K562 (cell line): ENCODE data around the gene HDAC9. TPM values are rescaled to one million over a fixed set of nuclear protein-coding genes. Genes with fewer than 3 reads are reported as not detected.

Experiments used
- ATAC-seq: fragments of 200-7000 bp; cut with Tn5 transposase; 3 replicates; pipeline ENCODE4 v1.9.1; 2020; ENCODE audit warnings: moderate library complexity
- BruUV-seq: library from RNA; stranded (reverse); fragments of 400-500 nt; replicated peaks from 2 replicates; lab custom pipeline; 2021; lab: Mats Ljungman, UMichigan
- CTCF ChIA-PET: fragments of 300-600 bp; formaldehyde crosslinking; extraction: SDS; loops from one replicate; lab custom pipeline; 2021; ENCODE audit warnings: low intra/inter-chr PET ratio; lab: Yijun Ruan, JAX
- POLR2A ChIA-PET: fragments of 300-600, 350-650 bp; sonication (Branson Sonifier 250); formaldehyde crosslinking; extraction: SDS; loops from one replicate; lab custom pipeline; 2021; ENCODE audit warnings: antibody characterized with exemption, inconsistent platforms; lab: Yijun Ruan, JAX
- DNase-seq, 4 experiments: peaks; one replicate each; pipeline versions ENCODE4 v3.0.0 to v3.0.0-alpha.2; 2011 to 2018; ENCODE audit warnings: low spot score in 3 of 4, mixed read lengths in 3 of 4; ENCODE audit errors: extremely low read depth in 1 of 4
- FAIRE-seq: peaks from 2 replicates; lab custom pipeline; 2011; peaks lifted over from hg19 to GRCh38; lab: Jason Lieb, UNC
- H2AFZ ChIP-seq: 2 replicates; pipeline ENCODE4 v1.6.0; 2011; ENCODE audit warnings: low read depth, low read length, control low read depth, inconsistent platforms
- H3K27ac ChIP-seq: fragments of 200-600 bp; 3 replicates; pipeline ENCODE4 v1.8.0; 2011; ENCODE audit warnings: low read depth, mild to moderate bottlenecking, control low read depth, inconsistent platforms, low read length, moderate library complexity, mixed read lengths; ENCODE audit errors: extremely low read depth
- H3K27me3 ChIP-seq, 2 experiments: fragments of 300-600 bp in 1 of 2; 2 replicates in 1 of 2; 3 replicates in 1 of 2; pipeline versions ENCODE4 v1.6.0 to v1.8.0; 2011; ENCODE audit warnings: inconsistent platforms in 2 of 2, low read length in 2 of 2, mild to moderate bottlenecking in 1 of 2, mixed read lengths in 1 of 2, moderate library complexity in 1 of 2; ENCODE audit not compliant: control insufficient read depth in 2 of 2, insufficient read depth in 2 of 2
- H3K36me3 ChIP-seq: fragments of 300-600 bp; 3 replicates; pipeline ENCODE4 v1.8.0; 2011; ENCODE audit warnings: mild to moderate bottlenecking, low read length, inconsistent platforms; ENCODE audit not compliant: control insufficient read depth, insufficient read depth
- H3K4me1 ChIP-seq, 2 experiments: fragments of 200-600 bp in 1 of 2; replicated peaks in 1 of 2; 2 replicates in 1 of 2; 3 replicates in 1 of 2; pipeline versions ENCODE4 v1.5.1 to v1.8.0; 2011; ENCODE audit warnings: inconsistent platforms in 2 of 2, low read length in 2 of 2, mild to moderate bottlenecking in 1 of 2, mixed read lengths in 1 of 2, moderate library complexity in 1 of 2; ENCODE audit not compliant: control insufficient read depth in 2 of 2, insufficient read depth in 2 of 2
- H3K4me2 ChIP-seq: 2 replicates; pipeline ENCODE4 v1.6.1; 2011; ENCODE audit warnings: low read length, control low read depth, inconsistent platforms, mixed read lengths; ENCODE audit not compliant: insufficient read depth
- H3K4me3 ChIP-seq: fragments of 200-600 bp; sonication (generic), shearing (Covaris generic); 2 replicates; pipeline ENCODE4 v1.5.1; 2016; ENCODE audit warnings: control low read depth, inconsistent platforms
- H3K79me2 ChIP-seq: fragments of 200-600 bp; 3 replicates; pipeline ENCODE4 v1.8.0; 2011; ENCODE audit warnings: low read length, inconsistent platforms; ENCODE audit not compliant: control insufficient read depth, insufficient read depth
- H3K9ac ChIP-seq, 2 experiments: 2 replicates each; pipeline versions ENCODE4 v1.6.0 to v1.6.1; 2011; ENCODE audit warnings: low read depth in 2 of 2, low read length in 2 of 2, control low read depth in 1 of 2, inconsistent platforms in 1 of 2, mild to moderate bottlenecking in 1 of 2, mixed read lengths in 1 of 2; ENCODE audit not compliant: insufficient read depth in 1 of 2
- H3K9me1 ChIP-seq: one replicate; pipeline ENCODE4 v1.6.0; 2011; ENCODE audit warnings: inconsistent platforms, mild to moderate bottlenecking, low read length, moderate library complexity; ENCODE audit not compliant: control insufficient read depth, insufficient read depth
- H3K9me3 ChIP-seq: replicated peaks from 2 replicates; pipeline ENCODE4 v1.5.1; 2011; ENCODE audit warnings: low read depth, low read length, inconsistent platforms; ENCODE audit not compliant: control insufficient read depth, insufficient read depth
- H4K20me1 ChIP-seq: replicated peaks from 2 replicates; pipeline ENCODE4 v1.6.1; 2011; ENCODE audit warnings: low read length, inconsistent platforms, mixed read lengths; ENCODE audit not compliant: control insufficient read depth, insufficient read depth
- BCOR ChIP-seq: fragments of 450-650 bp; IDR thresholded peaks from 2 replicates; pipeline ENCODE4 v1.6.1; 2016
- BRD9 ChIP-seq: fragments of 450-650 bp; IDR thresholded peaks from 2 replicates; pipeline ENCODE4 v1.6.1; 2018; ENCODE audit warnings: low read depth; ENCODE audit not compliant: partially characterized antibody
- ILF3 ChIP-seq: fragments of 450-650 bp; IDR thresholded peaks from 2 replicates; pipeline ENCODE4 v1.6.1; 2018; ENCODE audit warnings: antibody characterized with exemption, mild to moderate bottlenecking, moderate library complexity, borderline replicate concordance
- KDM4B ChIP-seq, 2 experiments: fragments of 450-650 bp in 1 of 2; sonication (generic) in 1 of 2; IDR thresholded peaks; 2 replicates each; pipeline ENCODE4 v1.6.1; 2016 to 2017; ENCODE audit warnings: borderline replicate concordance in 2 of 2, antibody characterized with exemption in 1 of 2, low read depth in 1 of 2, mild to moderate bottlenecking in 1 of 2
- PHTF2 ChIP-seq: fragments of 250-450 bp; sonication (Bioruptor Pico); IDR thresholded peaks from 2 replicates; pipeline ENCODE4 v1.5.0; 2021; ENCODE audit warnings: mild to moderate bottlenecking
- POLR2H ChIP-seq: IDR thresholded peaks from 2 replicates; pipeline ENCODE4 v1.6.1; 2016; ENCODE audit warnings: missing genetic modification characterization, low read depth, mild to moderate bottlenecking, control low read depth, missing compliant biosample characterization, moderate library complexity
- PURB ChIP-seq: sonication (generic); formaldehyde crosslinking; IDR thresholded peaks from 2 replicates; pipeline ENCODE4 v1.9.0; 2021; ENCODE audit warnings: low read depth, mild to moderate bottlenecking, missing genetic modification reagents
- ZNF696 ChIP-seq: fragments of 250-450 bp; sonication (Bioruptor Pico); conservative IDR thresholded peaks from 2 replicates; pipeline ENCODE4 v1.4.0; 2020; ENCODE audit warnings: mild to moderate bottlenecking, moderate library complexity
- WGBS: fragments of 100-300 bp; shearing (Covaris generic); methylation state at CpG from one replicate; pipeline ENCODE4 v1.1.6; 2016; ENCODE audit warnings: low coverage, mixed read lengths; ENCODE audit not compliant: insufficient coverage; ENCODE audit errors: missing lambda C conversion rate; 5-methylcytosine and 5-hydroxymethylcytosine counted together
- in situ Hi-C: fragments of 300-500 bp; cut with MboI; formaldehyde crosslinking; loops from 4 replicates; pipeline ENCODE4 v1.15.0; 2018; ENCODE audit warnings: inconsistent platforms, mixed read lengths
- intact Hi-C: fragments of 100-400 bp; cut with micrococcal nuclease; formaldehyde crosslinking; loops from 2 replicates; pipeline ENCODE4 v1.14.2; 2022
- polyA plus RNA-seq, 8 experiments: library from polyadenylated mRNA; depleted of rRNA in 4 of 8; stranded (reverse) in 5 of 8; unstranded in 3 of 8; fragments of >200 nt; fragmentation: Nextera tagmentation in 2 of 8; fragmentation: Illumina TruSeq in 1 of 8; extraction: Ambion mirVana in 2 of 8; extraction: Trizol in 1 of 8; gene quantifications; 2 replicates each; pipeline versions ENCODE4 v1.2.1 to v1.2.3, GENCODE V29; 2011 to 2014; ENCODE audit warnings: inconsistent platforms in 1 of 8, missing spikeins in 1 of 8
- total RNA-seq, 7 experiments: library from RNA; depleted of rRNA in 6 of 7; stranded (reverse); fragments of >200 nt in 6 of 7; fragmentation: Illumina TruSeq in 2 of 7; extraction: Trizol in 2 of 7; gene quantifications; 2 replicates each; pipeline versions ENCODE4 v1.2.1 to v1.2.3, GENCODE V29; 2011 to 2021; ENCODE audit warnings: low replicate concordance in 1 of 7
- TF ChIP-seq, protein P1 (sequence below): IDR thresholded peaks from 2 replicates; pipeline ENCODE4 v1.6.1; 2011; ENCODE audit warnings: borderline replicate concordance, low read depth, mild to moderate bottlenecking, moderate library complexity, low read length; ENCODE audit not compliant: insufficient read depth, poor library complexity, severe bottlenecking
- TF ChIP-seq, protein P2 (sequence below): fragments of 450-650 bp; IDR thresholded peaks from 2 replicates; pipeline ENCODE4 v1.6.1; 2016; ENCODE audit warnings: mild to moderate bottlenecking, moderate library complexity

The HDAC9 gene
- total and polyA plus RNA-seq, 9 of the 15 experiments (the other 6 are each of a cell fraction or from before 2014, with no cell fraction given): 0.08 to 0.91 (median 0.33) TPM

DNA sequence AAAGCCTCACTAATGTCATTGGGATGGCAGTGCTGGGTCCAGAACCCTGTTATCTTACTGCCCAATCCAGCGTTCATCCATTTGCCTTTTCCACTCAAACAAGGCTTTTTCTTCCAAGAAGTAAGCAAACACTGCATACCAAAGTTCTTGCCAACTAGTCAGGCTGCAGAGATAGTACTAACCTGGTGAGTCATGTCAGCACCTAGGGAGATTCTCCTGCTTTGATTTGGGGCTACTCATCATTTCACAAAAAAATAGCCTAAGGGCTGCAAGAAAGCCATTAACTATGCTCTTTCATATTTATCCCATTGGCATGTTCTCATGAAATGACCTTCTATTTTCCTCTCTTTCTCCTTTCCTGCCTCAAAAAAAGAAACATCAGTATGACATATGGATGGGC is 479.3 kb downstream of the HDAC9 start:
- Histone ChIP-seq H3K4me1 (no peaks in the 10 kb centered on the region), H3K27me3 (no peaks in the 10 kb centered on the region), H3K4me2 (no peak overlapping the region), H3K9me3 (peaks cover 3% of the 10 kb centered on the region; the same call in 1 of the 2 replicates), H4K20me1 (no peaks in the 10 kb centered on the region), H3K79me2 (no peaks in the 10 kb centered on the region), H2AFZ (no peak overlapping the region), H3K27ac (no peak overlapping the region), H3K36me3 (no peaks in the 10 kb centered on the region), H3K4me3 (no peak overlapping the region), H3K9ac (no peak overlapping the region), H3K9me1 (no peaks in the 10 kb centered on the region)
- no TSS peak for BruUV-seq
- DNase-seq (no peak), ATAC-seq (no peak), FAIRE-seq (no peak)
- POLR2A ChIA-PET: no interaction called here
- intact Hi-C loops: no loop called here
- 0% methylated on average over 1 of the region's 1 CpG for WGBS
- CTCF ChIA-PET: no interaction called here
- in situ Hi-C loops: no loop called here
- no peak for TF ChIP-seq ILF3
- TF ChIP-seq BCOR: no peak
- TF ChIP-seq BRD9: no peak
- TF ChIP-seq, protein P1, sequence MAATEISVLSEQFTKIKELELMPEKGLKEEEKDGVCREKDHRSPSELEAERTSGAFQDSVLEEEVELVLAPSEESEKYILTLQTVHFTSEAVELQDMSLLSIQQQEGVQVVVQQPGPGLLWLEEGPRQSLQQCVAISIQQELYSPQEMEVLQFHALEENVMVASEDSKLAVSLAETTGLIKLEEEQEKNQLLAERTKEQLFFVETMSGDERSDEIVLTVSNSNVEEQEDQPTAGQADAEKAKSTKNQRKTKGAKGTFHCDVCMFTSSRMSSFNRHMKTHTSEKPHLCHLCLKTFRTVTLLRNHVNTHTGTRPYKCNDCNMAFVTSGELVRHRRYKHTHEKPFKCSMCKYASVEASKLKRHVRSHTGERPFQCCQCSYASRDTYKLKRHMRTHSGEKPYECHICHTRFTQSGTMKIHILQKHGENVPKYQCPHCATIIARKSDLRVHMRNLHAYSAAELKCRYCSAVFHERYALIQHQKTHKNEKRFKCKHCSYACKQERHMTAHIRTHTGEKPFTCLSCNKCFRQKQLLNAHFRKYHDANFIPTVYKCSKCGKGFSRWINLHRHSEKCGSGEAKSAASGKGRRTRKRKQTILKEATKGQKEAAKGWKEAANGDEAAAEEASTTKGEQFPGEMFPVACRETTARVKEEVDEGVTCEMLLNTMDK: no peak
- no peak for TF ChIP-seq PHTF2 (CRISPR knock-in tag)
- TF ChIP-seq PURB (CRISPR knock-in tag): no peak
- TF ChIP-seq KDM4B (IDR thresholded peaks at IDR 0.05; ENCODE audit: borderline replicate concordance in 2 of 2, low read depth in 1 of 2): no peak
- no peak for TF ChIP-seq ZNF696
- TF ChIP-seq, protein P2, sequence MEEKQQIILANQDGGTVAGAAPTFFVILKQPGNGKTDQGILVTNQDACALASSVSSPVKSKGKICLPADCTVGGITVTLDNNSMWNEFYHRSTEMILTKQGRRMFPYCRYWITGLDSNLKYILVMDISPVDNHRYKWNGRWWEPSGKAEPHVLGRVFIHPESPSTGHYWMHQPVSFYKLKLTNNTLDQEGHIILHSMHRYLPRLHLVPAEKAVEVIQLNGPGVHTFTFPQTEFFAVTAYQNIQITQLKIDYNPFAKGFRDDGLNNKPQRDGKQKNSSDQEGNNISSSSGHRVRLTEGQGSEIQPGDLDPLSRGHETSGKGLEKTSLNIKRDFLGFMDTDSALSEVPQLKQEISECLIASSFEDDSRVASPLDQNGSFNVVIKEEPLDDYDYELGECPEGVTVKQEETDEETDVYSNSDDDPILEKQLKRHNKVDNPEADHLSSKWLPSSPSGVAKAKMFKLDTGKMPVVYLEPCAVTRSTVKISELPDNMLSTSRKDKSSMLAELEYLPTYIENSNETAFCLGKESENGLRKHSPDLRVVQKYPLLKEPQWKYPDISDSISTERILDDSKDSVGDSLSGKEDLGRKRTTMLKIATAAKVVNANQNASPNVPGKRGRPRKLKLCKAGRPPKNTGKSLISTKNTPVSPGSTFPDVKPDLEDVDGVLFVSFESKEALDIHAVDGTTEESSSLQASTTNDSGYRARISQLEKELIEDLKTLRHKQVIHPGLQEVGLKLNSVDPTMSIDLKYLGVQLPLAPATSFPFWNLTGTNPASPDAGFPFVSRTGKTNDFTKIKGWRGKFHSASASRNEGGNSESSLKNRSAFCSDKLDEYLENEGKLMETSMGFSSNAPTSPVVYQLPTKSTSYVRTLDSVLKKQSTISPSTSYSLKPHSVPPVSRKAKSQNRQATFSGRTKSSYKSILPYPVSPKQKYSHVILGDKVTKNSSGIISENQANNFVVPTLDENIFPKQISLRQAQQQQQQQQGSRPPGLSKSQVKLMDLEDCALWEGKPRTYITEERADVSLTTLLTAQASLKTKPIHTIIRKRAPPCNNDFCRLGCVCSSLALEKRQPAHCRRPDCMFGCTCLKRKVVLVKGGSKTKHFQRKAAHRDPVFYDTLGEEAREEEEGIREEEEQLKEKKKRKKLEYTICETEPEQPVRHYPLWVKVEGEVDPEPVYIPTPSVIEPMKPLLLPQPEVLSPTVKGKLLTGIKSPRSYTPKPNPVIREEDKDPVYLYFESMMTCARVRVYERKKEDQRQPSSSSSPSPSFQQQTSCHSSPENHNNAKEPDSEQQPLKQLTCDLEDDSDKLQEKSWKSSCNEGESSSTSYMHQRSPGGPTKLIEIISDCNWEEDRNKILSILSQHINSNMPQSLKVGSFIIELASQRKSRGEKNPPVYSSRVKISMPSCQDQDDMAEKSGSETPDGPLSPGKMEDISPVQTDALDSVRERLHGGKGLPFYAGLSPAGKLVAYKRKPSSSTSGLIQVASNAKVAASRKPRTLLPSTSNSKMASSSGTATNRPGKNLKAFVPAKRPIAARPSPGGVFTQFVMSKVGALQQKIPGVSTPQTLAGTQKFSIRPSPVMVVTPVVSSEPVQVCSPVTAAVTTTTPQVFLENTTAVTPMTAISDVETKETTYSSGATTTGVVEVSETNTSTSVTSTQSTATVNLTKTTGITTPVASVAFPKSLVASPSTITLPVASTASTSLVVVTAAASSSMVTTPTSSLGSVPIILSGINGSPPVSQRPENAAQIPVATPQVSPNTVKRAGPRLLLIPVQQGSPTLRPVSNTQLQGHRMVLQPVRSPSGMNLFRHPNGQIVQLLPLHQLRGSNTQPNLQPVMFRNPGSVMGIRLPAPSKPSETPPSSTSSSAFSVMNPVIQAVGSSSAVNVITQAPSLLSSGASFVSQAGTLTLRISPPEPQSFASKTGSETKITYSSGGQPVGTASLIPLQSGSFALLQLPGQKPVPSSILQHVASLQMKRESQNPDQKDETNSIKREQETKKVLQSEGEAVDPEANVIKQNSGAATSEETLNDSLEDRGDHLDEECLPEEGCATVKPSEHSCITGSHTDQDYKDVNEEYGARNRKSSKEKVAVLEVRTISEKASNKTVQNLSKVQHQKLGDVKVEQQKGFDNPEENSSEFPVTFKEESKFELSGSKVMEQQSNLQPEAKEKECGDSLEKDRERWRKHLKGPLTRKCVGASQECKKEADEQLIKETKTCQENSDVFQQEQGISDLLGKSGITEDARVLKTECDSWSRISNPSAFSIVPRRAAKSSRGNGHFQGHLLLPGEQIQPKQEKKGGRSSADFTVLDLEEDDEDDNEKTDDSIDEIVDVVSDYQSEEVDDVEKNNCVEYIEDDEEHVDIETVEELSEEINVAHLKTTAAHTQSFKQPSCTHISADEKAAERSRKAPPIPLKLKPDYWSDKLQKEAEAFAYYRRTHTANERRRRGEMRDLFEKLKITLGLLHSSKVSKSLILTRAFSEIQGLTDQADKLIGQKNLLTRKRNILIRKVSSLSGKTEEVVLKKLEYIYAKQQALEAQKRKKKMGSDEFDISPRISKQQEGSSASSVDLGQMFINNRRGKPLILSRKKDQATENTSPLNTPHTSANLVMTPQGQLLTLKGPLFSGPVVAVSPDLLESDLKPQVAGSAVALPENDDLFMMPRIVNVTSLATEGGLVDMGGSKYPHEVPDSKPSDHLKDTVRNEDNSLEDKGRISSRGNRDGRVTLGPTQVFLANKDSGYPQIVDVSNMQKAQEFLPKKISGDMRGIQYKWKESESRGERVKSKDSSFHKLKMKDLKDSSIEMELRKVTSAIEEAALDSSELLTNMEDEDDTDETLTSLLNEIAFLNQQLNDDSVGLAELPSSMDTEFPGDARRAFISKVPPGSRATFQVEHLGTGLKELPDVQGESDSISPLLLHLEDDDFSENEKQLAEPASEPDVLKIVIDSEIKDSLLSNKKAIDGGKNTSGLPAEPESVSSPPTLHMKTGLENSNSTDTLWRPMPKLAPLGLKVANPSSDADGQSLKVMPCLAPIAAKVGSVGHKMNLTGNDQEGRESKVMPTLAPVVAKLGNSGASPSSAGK: no peak
- no peak for TF ChIP-seq POLR2H (tag)
